Hepatocyte (in vitro differentiated cells): ENCODE measurements around the gene LRBA.

Source experiments
- CTCF ChIP-seq: fragments of 200-600 bp; sonication (generic); IDR thresholded peaks from 2 replicates; pipeline ENCODE4 v1.5.1; 2016; ENCODE audit warnings: antibody characterized with exemption, mild to moderate bottlenecking; ENCODE audit not compliant: poor library complexity
- EZH2 ChIP-seq: fragments of 200-600 bp; sonication (generic); IDR thresholded peaks from 2 replicates; pipeline ENCODE4 v1.6.1; 2016; ENCODE audit warnings: antibody characterized with exemption, mild to moderate bottlenecking, borderline replicate concordance
- EZH2phosphoT487 ChIP-seq: fragments of 200-600 bp; sonication (generic); IDR thresholded peaks from one replicate; pipeline ENCODE4 v1.6.1; 2018; ENCODE audit warnings: antibody characterized with exemption, mild to moderate bottlenecking, low read depth, moderate library complexity; ENCODE audit not compliant: unreplicated experiment, severe bottlenecking

- TF ChIP-seq CTCF (no peak), EZH2 (no peak), EZH2phosphoT487 (no peak)
These were observed 669.8 kb downstream of the LRBA start for GRCh38 chr4:150345207-150345744.
